8988T (cell line): ENCODE results near the gene SYK.

Experiments used
- DNase-seq: peaks from one replicate; pipeline ENCODE4 v3.0.0; 2011

SYK gene

GRCh38 chr9:90854637-90855175 lies 53.1 kb downstream of the SYK start:
- DNase-seq: no peak

- DNase-seq: no peak
These were observed 53.7 kb downstream of the SYK start for GRCh38 chr9:90855208-90855902.

GRCh38 chr9:90857091-90857490 lies 55.5 kb downstream of the SYK start:
- no peak for DNase-seq

GRCh38 chr9:90857855-90858254 lies 56.2 kb downstream of the SYK start:
- no peak for DNase-seq

GRCh38 chr9:90858457-90858901 lies 56.9 kb downstream of the SYK start:
- no peak for DNase-seq

- DNase-seq: no peak
These were observed 58.8 kb downstream of the SYK start for GRCh38 chr9:90860382-90860781.

- DNase-seq: no peak
These were observed 59.2 kb downstream of the SYK start for GRCh38 chr9:90860826-90861225.

- no peak for DNase-seq
These were observed 59.8 kb downstream of the SYK start for GRCh38 chr9:90861380-90861779.

GRCh38 chr9:90861826-90862740 lies 60.5 kb downstream of the SYK start:
- no peak for DNase-seq

GRCh38 chr9:90864779-90865178 lies 63.2 kb downstream of the SYK start:
- no peak for DNase-seq

- DNase-seq: no peak
These were observed 65.5 kb downstream of the SYK start for GRCh38 chr9:90867101-90867500.

- DNase-seq: no peak
These were observed 66.9 kb downstream of the SYK start for GRCh38 chr9:90868555-90868954.

- DNase-seq: no peak
These were observed 67.7 kb downstream of the SYK start for GRCh38 chr9:90869361-90869760.

- no peak for DNase-seq
These were observed 69.2 kb downstream of the SYK start for GRCh38 chr9:90870621-90871326.

- no peak for DNase-seq
These were observed 69.8 kb downstream of the SYK start for GRCh38 chr9:90871327-90871935.

- no peak for DNase-seq
These were observed 71.2 kb downstream of the SYK start for GRCh38 chr9:90872835-90873294.

- DNase-seq: no peak
These were observed 71.8 kb downstream of the SYK start for GRCh38 chr9:90873422-90873821.

GRCh38 chr9:90874194-90874593 lies 72.6 kb downstream of the SYK start:
- DNase-seq: no peak

GRCh38 chr9:90878562-90878961 lies 76.9 kb downstream of the SYK start:
- no peak for DNase-seq

- no peak for DNase-seq
These were observed 78.4 kb downstream of the SYK start for GRCh38 chr9:90880066-90880465.

GRCh38 chr9:90880669-90881068 lies 79.0 kb downstream of the SYK start:
- no peak for DNase-seq

- no peak for DNase-seq
These were observed 80.0 kb downstream of the SYK start for GRCh38 chr9:90881648-90882047.
